ENCODE results near the gene S1PR4.
"Not testable (repeated sequence)": the region's sequence is repeated elsewhere in the genome, so short reads cannot be mapped to it uniquely, and the experiment has no call there.

S1PR4 gene

GRCh38 chr19:3189702-3190469 lies 11.3 kb downstream of the S1PR4 start:
- Histone ChIP-seq H2AFZ (ENCODE audit: low read depth, low read length) (no peak overlapping the region), H3K4me3 (ENCODE audit: low read length) (no peak overlapping the region), H3K9me3 (ENCODE audit: low read length) (no peaks in the 10 kb centered on the region), H3K4me1 (ENCODE audit: insufficient read depth, low read length) (peaks cover 11% of the 10 kb centered on the region), H3K36me3 (ENCODE audit: insufficient read depth, low read length) (peaks cover 20% of the 10 kb centered on the region), H3K27me3 (ENCODE audit: insufficient read depth, low read length) (no peaks in the 10 kb centered on the region)

DNA sequence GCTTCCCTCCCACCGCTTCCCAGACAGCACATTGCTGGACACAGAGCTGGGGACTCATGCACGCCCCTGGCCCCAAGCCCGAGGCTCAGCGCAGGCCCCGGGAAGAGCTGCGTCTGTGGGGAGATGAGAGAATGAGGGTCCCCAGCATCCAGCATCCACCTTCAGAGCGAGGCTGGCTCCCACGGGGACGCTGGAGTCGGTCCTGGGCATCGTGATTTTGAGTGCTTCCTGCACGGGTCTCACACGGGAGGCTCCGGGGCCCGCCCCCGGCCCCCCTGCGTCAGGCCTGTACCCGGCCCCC lies 11.9 kb downstream of the S1PR4 start:
- Histone ChIP-seq H3K9me3 (ENCODE audit: low read length) (no peaks in the 10 kb centered on the region), H3K27me3 (ENCODE audit: insufficient read depth, low read length) (no peaks in the 10 kb centered on the region), H2AFZ (ENCODE audit: low read depth, low read length) (no peak overlapping the region), H3K4me3 (ENCODE audit: low read length) (no peak overlapping the region), H3K36me3 (ENCODE audit: insufficient read depth, low read length) (peaks cover 20% of the 10 kb centered on the region), H3K4me1 (ENCODE audit: insufficient read depth, low read length) (peaks cover 11% of the 10 kb centered on the region)

DNA sequence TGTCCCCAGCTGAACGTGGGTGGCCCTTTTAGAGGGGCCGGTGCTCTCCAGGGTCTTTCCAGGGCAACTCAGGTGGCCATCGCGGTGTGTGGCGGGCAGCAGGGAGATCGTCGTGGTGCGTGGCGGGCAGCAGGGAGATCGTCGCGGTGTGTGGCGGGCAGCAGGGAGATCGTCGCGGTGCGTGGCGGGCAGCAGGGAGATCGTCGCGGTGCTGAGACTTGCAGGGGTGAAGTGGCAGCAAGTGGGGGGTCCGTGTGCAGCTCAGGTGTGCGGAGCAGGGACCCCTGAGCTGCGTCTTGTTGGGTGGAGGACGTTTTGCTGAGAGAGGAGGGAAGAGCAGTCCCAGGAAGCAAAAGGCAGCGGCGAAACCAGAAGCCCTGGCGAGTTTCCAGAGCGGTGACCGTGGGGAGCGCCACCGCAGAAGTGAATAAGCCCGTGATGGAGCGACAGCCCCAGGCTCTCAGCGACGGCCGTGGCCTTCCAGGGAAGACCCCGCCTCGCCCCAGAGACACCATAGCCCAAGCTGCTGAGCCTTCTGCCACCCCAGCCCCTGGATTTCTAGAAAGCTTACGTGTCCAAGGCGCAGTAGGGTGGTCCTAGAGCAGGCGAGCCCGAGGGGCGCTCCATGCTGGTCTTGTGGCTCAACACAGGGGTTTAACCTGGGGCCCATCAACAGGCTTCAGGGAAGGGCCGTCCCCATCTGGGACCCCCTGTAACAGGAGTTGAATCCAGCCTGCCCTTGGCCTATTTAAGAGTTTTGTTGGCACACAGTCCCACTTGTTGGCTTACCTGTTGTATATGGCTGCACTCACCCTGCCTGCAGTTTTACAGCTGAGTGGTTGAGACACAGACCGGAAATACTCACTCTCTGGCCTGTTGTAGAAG lies 12.6 kb downstream of the S1PR4 start:
- Histone ChIP-seq H3K27me3 (ENCODE audit: insufficient read depth, low read length) (no peaks in the 10 kb centered on the region), H3K9me3 (ENCODE audit: low read length) (no peaks in the 10 kb centered on the region), H3K4me3 (ENCODE audit: low read length) (no peak overlapping the region), H3K36me3 (ENCODE audit: insufficient read depth, low read length) (peaks cover 24% of the 10 kb centered on the region), H3K4me1 (ENCODE audit: insufficient read depth, low read length) (peaks cover 11% of the 10 kb centered on the region), H2AFZ (ENCODE audit: low read depth, low read length) (no peak overlapping the region)

GRCh38 chr19:3191806-3192104 lies 13.2 kb downstream of the S1PR4 start:
- not testable (repeated sequence) for H2AFZ ChIP-seq (ENCODE audit: low read depth, low read length); H3K4me3 ChIP-seq (ENCODE audit: low read length); H3K4me1 ChIP-seq (ENCODE audit: insufficient read depth, low read length); H3K9me3 ChIP-seq (ENCODE audit: low read length); H3K27me3 ChIP-seq (ENCODE audit: insufficient read depth, low read length)
- H3K36me3 ChIP-seq (ENCODE audit: insufficient read depth, low read length): peaks cover 27% of the 10 kb centered on the region

DNA sequence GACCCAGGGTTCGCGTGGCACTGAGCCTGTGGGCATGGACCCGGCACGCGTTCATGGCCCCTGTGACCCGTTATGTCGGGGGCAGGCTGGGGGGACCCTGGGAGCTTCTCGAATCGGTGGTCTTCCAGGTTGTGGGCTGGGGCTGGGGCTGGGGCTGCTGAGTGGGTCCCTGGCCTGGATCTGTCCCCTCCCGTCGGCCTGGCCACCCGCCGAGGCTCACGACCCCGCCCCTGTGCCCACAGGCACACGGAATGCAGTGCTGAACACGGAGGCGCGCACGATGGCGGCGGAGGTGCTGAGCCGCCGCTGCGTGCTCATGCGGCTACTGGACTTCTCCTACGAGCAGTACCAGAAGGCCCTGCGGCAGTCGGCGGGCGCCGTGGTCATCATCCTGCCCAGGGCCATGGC lies 13.7 kb downstream of the S1PR4 start:
- Histone ChIP-seq H2AFZ (ENCODE audit: low read depth, low read length) (no peak overlapping the region), H3K9me3 (ENCODE audit: low read length) (no peaks in the 10 kb centered on the region), H3K27me3 (ENCODE audit: insufficient read depth, low read length) (no peaks in the 10 kb centered on the region), H3K36me3 (ENCODE audit: insufficient read depth, low read length) (peaks cover 27% of the 10 kb centered on the region), H3K4me1 (ENCODE audit: insufficient read depth, low read length) (peaks cover 4% of the 10 kb centered on the region), H3K4me3 (ENCODE audit: low read length) (no peak overlapping the region)

DNA sequence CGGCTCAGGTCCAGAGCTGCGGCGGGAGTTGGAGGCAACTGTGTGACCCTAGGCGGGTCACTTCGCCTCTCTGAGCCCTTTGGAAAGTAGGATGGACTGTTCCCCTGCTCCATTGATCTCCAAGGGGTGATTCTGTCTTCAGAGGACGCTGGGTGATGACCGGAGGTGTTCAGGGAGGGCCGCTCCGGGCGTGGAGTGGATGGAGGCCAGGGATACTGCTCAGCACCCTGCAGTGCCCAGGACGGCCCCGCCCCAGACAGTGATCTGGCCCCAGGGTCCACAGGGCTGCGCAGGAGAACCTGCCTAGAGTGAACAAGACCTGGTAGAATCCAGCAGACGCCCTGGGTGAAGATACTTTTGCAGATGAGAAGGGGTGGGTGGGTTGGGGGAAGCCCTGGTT lies 14.1 kb downstream of the S1PR4 start:
- H3K9me3 ChIP-seq (ENCODE audit: low read length): no peaks in the 10 kb centered on the region
- H3K27me3 ChIP-seq (ENCODE audit: insufficient read depth, low read length): no peaks in the 10 kb centered on the region
- no peak overlapping the region for H3K4me3 ChIP-seq (ENCODE audit: low read length)
- H3K4me1 ChIP-seq (ENCODE audit: insufficient read depth, low read length): no peaks in the 10 kb centered on the region
- H3K36me3 ChIP-seq (ENCODE audit: insufficient read depth, low read length): peaks cover 27% of the 10 kb centered on the region
- no peak overlapping the region for H2AFZ ChIP-seq (ENCODE audit: low read depth, low read length)

DNA sequence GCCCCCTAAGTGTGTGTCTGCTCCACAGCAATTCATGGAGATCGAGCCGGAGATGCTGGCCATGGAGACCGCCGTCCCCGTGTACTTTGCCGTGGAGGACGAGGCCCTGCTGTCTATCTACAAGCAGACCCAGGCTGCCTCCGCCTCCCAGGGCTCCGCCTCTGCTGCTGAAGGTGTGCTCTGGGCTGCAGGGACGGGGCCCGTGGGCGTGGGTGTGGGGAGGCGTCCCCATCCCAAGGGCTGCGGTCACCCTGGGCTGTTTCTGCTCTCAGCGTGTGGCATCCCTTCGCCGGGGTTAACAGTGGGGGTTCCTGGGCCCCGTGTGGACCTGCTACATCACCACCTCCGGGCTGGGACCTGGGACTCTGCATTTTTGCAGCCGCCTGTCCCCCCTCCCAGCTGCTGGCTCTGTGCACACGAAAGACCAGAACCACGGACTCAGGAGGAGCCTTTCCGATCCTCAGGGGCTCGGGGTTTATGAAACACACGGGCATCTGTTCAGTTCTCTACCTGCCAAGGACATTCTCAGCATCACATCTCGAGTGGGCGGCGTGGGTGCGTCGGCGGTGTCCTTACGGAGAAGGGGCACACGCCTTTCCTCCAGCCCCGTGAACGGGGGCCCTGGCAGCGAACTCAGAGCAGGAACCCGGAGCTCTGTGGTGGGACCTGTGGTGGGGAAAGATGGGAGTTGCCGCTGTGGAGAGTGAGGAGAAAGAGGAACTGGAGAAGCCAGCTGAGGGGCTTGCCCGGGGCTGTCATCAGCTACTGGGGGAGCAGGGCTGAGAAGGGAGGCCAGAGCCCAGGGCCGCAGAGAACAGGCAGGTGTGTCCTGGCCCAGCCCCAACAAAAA lies 14.9 kb downstream of the S1PR4 start:
- no peak overlapping the region for H3K4me3 ChIP-seq (ENCODE audit: low read length)
- no peaks in the 10 kb centered on the region for H3K27me3 ChIP-seq (ENCODE audit: insufficient read depth, low read length)
- H3K36me3 ChIP-seq (ENCODE audit: insufficient read depth, low read length): peaks cover 29% of the 10 kb centered on the region
- H3K4me1 ChIP-seq (ENCODE audit: insufficient read depth, low read length): no peaks in the 10 kb centered on the region
- H2AFZ ChIP-seq (ENCODE audit: low read depth, low read length): no peak overlapping the region
- no peaks in the 10 kb centered on the region for H3K9me3 ChIP-seq (ENCODE audit: low read length)

- Histone ChIP-seq H3K9me3 (ENCODE audit: low read length) (no peaks in the 10 kb centered on the region), H3K4me1 (ENCODE audit: insufficient read depth, low read length) (no peaks in the 10 kb centered on the region), H2AFZ (ENCODE audit: low read depth, low read length) (no peak overlapping the region), H3K4me3 (ENCODE audit: low read length) (no peak overlapping the region), H3K36me3 (ENCODE audit: insufficient read depth, low read length) (peaks cover 24% of the 10 kb centered on the region), H3K27me3 (ENCODE audit: insufficient read depth, low read length) (no peaks in the 10 kb centered on the region)
These were observed 15.8 kb downstream of the S1PR4 start for GRCh38 chr19:3194106-3195087.

GRCh38 chr19:3196064-3196932 lies 17.7 kb downstream of the S1PR4 start:
- H3K4me3 ChIP-seq (ENCODE audit: low read length): no peak overlapping the region
- H3K36me3 ChIP-seq (ENCODE audit: insufficient read depth, low read length): peaks cover 24% of the 10 kb centered on the region
- H3K9me3 ChIP-seq (ENCODE audit: low read length): no peaks in the 10 kb centered on the region
- no peaks in the 10 kb centered on the region for H3K4me1 ChIP-seq (ENCODE audit: insufficient read depth, low read length)
- H3K27me3 ChIP-seq (ENCODE audit: insufficient read depth, low read length): no peaks in the 10 kb centered on the region
- H2AFZ ChIP-seq (ENCODE audit: low read depth, low read length): no peak overlapping the region

GRCh38 chr19:3196933-3197205 lies 18.3 kb downstream of the S1PR4 start:
- Histone ChIP-seq H3K9me3 (ENCODE audit: low read length) (no peaks in the 10 kb centered on the region), H3K27me3 (ENCODE audit: insufficient read depth, low read length) (no peaks in the 10 kb centered on the region), H3K36me3 (ENCODE audit: insufficient read depth, low read length) (peaks cover 27% of the 10 kb centered on the region), H3K4me3 (ENCODE audit: low read length) (no peak overlapping the region), H2AFZ (ENCODE audit: low read depth, low read length) (no peak overlapping the region), H3K4me1 (ENCODE audit: insufficient read depth, low read length) (no peaks in the 10 kb centered on the region)

GRCh38 chr19:3198901-3199700 lies 20.5 kb downstream of the S1PR4 start:
- no peak overlapping the region for H3K4me3 ChIP-seq (ENCODE audit: low read length)
- H3K27me3 ChIP-seq (ENCODE audit: insufficient read depth, low read length): no peaks in the 10 kb centered on the region
- no peaks in the 10 kb centered on the region for H3K9me3 ChIP-seq (ENCODE audit: low read length)
- H3K4me1 ChIP-seq (ENCODE audit: insufficient read depth, low read length): no peaks in the 10 kb centered on the region
- H2AFZ ChIP-seq (ENCODE audit: low read depth, low read length): no peak overlapping the region
- peaks cover 31% of the 10 kb centered on the region for H3K36me3 ChIP-seq (ENCODE audit: insufficient read depth, low read length)

Data from neuron (in vitro differentiated cells).